H4 (cell line): Measurements from ENCODE around the gene ANKS3. TPM values are rescaled to one million over a fixed set of nuclear protein-coding genes. Genes with fewer than 3 reads are reported as not detected.

Source experiments
- DNase-seq: peaks from one replicate; pipeline ENCODE4 v3.0.0-alpha.2; 2015; ENCODE audit warnings: low spot score
- total RNA-seq: library from RNA; depleted of rRNA; stranded (reverse); fragments of >200 nt; shearing (Covaris generic); gene quantifications from 2 replicates; pipeline ENCODE4 v1.2.3, GENCODE V29; 2014; rRNA removed

The ANKS3 gene
- 6.0 and 6.4 TPM in 2 replicates for total RNA-seq

GRCh38 chr16:4734063-4734729 lies at the start of gene ANKS3, which contains the start of gene DNAAF8:
Gene ANKS3 (minus strand): TSS chr16:4734271. CDS start chr16:4730149, 4,122 bp downstream.
Gene DNAAF8 (plus strand): TSS chr16:4734537. CDS start chr16:4736515, 1,978 bp downstream.
- DNase-seq, result peak; percentile 97

- no peak for DNase-seq
Measured at GRCh38 chr16:4783251-4783950, 49.3 kb upstream of the ANKS3 start.

- DNase-seq, result no peak
Measured at GRCh38 chr16:4780235-4780634, 46.2 kb upstream of the ANKS3 start.

- DNase-seq, result no peak
Measured at GRCh38 chr16:4778050-4778392, 44.0 kb upstream of the ANKS3 start.

- no peak for DNase-seq
Measured at GRCh38 chr16:4777339-4778049, 43.4 kb upstream of the ANKS3 start.

- no peak for DNase-seq
Measured at GRCh38 chr16:4776141-4776705, 42.2 kb upstream of the ANKS3 start.

GRCh38 chr16:4775005-4775404 lies 40.9 kb upstream of the ANKS3 start:
- DNase-seq, result no peak

GRCh38 chr16:4772351-4772750 lies 38.3 kb upstream of the ANKS3 start:
- no peak for DNase-seq

GRCh38 chr16:4771646-4772045 lies 37.6 kb upstream of the ANKS3 start:
- DNase-seq, result no peak

- no peak for DNase-seq
Measured at GRCh38 chr16:4769306-4769638, 35.2 kb upstream of the ANKS3 start.

GRCh38 chr16:4768549-4769305 lies 34.7 kb upstream of the ANKS3 start:
- DNase-seq, result peak; percentile 90

GRCh38 chr16:4767872-4768548 lies 33.9 kb upstream of the ANKS3 start:
- no peak for DNase-seq

GRCh38 chr16:4766875-4767628 lies 33.0 kb upstream of the ANKS3 start, which contains the start of gene ZNF500:
Gene ZNF500 (minus strand): TSS chr16:4767162. CDS start chr16:4765978, 1,184 bp downstream.
- peak; percentile 96 for DNase-seq

- no peak for DNase-seq
Measured at GRCh38 chr16:4765511-4766474, 31.7 kb upstream of the ANKS3 start.

- DNase-seq, result no peak
Measured at GRCh38 chr16:4763791-4764190, 29.7 kb upstream of the ANKS3 start.

GRCh38 chr16:4762205-4762604 lies 28.1 kb upstream of the ANKS3 start:
- DNase-seq, result no peak

- no peak for DNase-seq
Measured at GRCh38 chr16:4760221-4760910, 26.3 kb upstream of the ANKS3 start.

GRCh38 chr16:4755687-4756086 lies 21.6 kb upstream of the ANKS3 start:
- DNase-seq, result no peak

GRCh38 chr16:4754865-4755264 lies 20.8 kb upstream of the ANKS3 start:
- DNase-seq, result no peak
